ENCODE results near the gene PTPRJ.
A peak's percentile ranks its signal among the peaks of the same experiment; 100 is the strongest.

The PTPRJ gene

GRCh38 chr11:48031602-48032001 lies 51.2 kb downstream of the PTPRJ start:
- H3K4me3 ChIP-seq (ENCODE audit: low read depth, low read length), result no peak overlapping the region
- no peak for DNase-seq (ENCODE audit: low read depth, low spot score)
- in situ Hi-C loops (cut with HindIII; ENCODE audit: low sequenced_read_pairs), result no loop called here
- no peak for TF ChIP-seq CTCF (IDR thresholded peaks at IDR 0.05; ENCODE audit: low read depth, low read length)

GRCh38 chr11:48032721-48033120 lies 52.4 kb downstream of the PTPRJ start:
- TF ChIP-seq CTCF (IDR thresholded peaks at IDR 0.05; ENCODE audit: low read depth, low read length), result no peak
- DNase-seq (ENCODE audit: low read depth, low spot score), result no peak
- no peak overlapping the region for H3K4me3 ChIP-seq (ENCODE audit: low read depth, low read length)
- in situ Hi-C loops (cut with HindIII; ENCODE audit: low sequenced_read_pairs), result no loop called here

GRCh38 chr11:48033918-48034341 lies 53.6 kb downstream of the PTPRJ start:
- H3K4me3 ChIP-seq (ENCODE audit: low read depth, low read length), result no peak overlapping the region
- in situ Hi-C loops (cut with HindIII; ENCODE audit: low sequenced_read_pairs), result no loop called here
- no peak for DNase-seq (ENCODE audit: low read depth, low spot score)
- TF ChIP-seq CTCF (IDR thresholded peaks at IDR 0.05; ENCODE audit: low read depth, low read length), result no peak

GRCh38 chr11:48034926-48035871 lies 54.8 kb downstream of the PTPRJ start:
- H3K4me3 ChIP-seq (ENCODE audit: low read depth, low read length), result no peak overlapping the region
- no peak for DNase-seq (ENCODE audit: low read depth, low spot score)
- no peak for TF ChIP-seq CTCF (IDR thresholded peaks at IDR 0.05; ENCODE audit: low read depth, low read length)
- in situ Hi-C loops (cut with HindIII; ENCODE audit: low sequenced_read_pairs), result no loop called here

GRCh38 chr11:48036011-48036410 lies 55.7 kb downstream of the PTPRJ start:
- no peak for DNase-seq (ENCODE audit: low read depth, low spot score)
- in situ Hi-C loops (cut with HindIII; ENCODE audit: low sequenced_read_pairs), result no loop called here
- no peak overlapping the region for H3K4me3 ChIP-seq (ENCODE audit: low read depth, low read length)
- no peak for TF ChIP-seq CTCF (IDR thresholded peaks at IDR 0.05; ENCODE audit: low read depth, low read length)

- no peak for TF ChIP-seq CTCF (IDR thresholded peaks at IDR 0.05; ENCODE audit: low read depth, low read length)
- in situ Hi-C loops (cut with HindIII; ENCODE audit: low sequenced_read_pairs), result no loop called here
- peak; percentile 66 for DNase-seq (ENCODE audit: low read depth, low spot score)
- no peak overlapping the region for H3K4me3 ChIP-seq (ENCODE audit: low read depth, low read length)
Observed at GRCh38 chr11:48036466-48036865, 56.1 kb downstream of the PTPRJ start.

Data from astrocyte of the spinal cord (primary cell).